ENCODE data around the gene UTRN. TPM values are rescaled to one million over a fixed set of nuclear protein-coding genes. Genes with fewer than 3 reads are reported as not detected.

UTRN gene
- total and polyA plus RNA-seq, 10 of the 15 experiments (the other 5 are each of a cell fraction or from before 2014, with no cell fraction given): 1.6 to 52.6 (median 25.5) TPM

GRCh38 chr6:144265390-144265789 lies 19.7 kb upstream of the UTRN start (continued):
- TF ChIP-seq, protein P1, sequence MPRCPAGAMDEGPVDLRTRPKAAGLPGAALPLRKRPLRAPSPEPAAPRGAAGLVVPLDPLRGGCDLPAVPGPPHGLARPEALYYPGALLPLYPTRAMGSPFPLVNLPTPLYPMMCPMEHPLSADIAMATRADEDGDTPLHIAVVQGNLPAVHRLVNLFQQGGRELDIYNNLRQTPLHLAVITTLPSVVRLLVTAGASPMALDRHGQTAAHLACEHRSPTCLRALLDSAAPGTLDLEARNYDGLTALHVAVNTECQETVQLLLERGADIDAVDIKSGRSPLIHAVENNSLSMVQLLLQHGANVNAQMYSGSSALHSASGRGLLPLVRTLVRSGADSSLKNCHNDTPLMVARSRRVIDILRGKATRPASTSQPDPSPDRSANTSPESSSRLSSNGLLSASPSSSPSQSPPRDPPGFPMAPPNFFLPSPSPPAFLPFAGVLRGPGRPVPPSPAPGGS (IDR thresholded peaks at IDR 0.05; ENCODE audit: borderline replicate concordance, insufficient read depth, low read depth, low read length, poor library complexity, severe bottlenecking): no peak
- TF ChIP-seq HDAC2 (IDR thresholded peaks at IDR 0.05) (no peak), RBBP5 (conservative IDR thresholded peaks at IDR 0.05) (no peak), BHLHE40 (IDR thresholded peaks at IDR 0.05; ENCODE audit: borderline replicate concordance in 1 of 2, low read depth in 2 of 2, low read length in 1 of 2) (peak; percentile 15 to 65; a peak in 1 of 4 replicates)

DNA sequence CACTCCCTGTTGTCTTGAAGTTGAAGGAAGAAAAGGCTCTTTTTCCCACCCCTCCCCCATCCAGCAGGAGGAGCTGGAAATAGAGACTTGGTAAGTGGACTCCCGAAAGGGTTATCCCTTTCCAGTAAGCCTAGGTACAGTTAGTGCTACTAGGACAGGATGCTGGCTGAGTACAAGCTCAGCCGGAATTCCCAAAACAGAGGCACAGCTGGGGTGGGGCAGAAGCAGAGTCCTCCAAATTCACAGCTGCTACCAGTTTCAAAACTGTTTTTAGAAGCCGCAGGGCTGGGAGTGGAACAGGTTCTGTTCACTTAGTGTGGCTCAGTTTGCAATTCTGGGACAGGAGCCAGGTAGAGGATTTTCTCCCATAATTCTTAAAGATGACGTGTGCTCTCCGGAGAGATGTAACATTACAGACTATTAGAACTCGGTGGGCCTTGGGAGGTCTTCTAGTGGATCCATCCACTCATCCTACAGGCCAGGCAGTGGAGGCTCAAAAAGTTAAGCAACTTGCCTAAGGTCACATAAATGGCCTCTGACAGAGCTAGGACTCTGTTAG lies 19.0 kb upstream of the UTRN start:
- no peak overlapping the region for H3K4me2 ChIP-seq (ENCODE audit: control insufficient read depth, insufficient read depth)
- H3K4me3 ChIP-seq: no peak overlapping the region
- ATAC-seq: no peak
- POLR2A ChIA-PET: interaction anchor here (1.3 kb wide), 1 partner anchor 49 kb away, joined by 3 read pairs; no protein-coding TSS in a partner anchor
- 80% methylated on average over 6 of the region's 6 CpGs for WGBS (ENCODE audit: insufficient coverage, insufficient replicate concordance, low lambda C conversion rate, missing lambda C conversion rate)
- in situ Hi-C loops (cut with MboI): no loop called here
- intact Hi-C loops (cut with micrococcal nuclease; ENCODE audit: unreplicated experiment): loop anchor here (10.0 kb wide), 1 partner anchor 219 kb away; no protein-coding TSS in a partner anchor
- no peaks in the 10 kb centered on the region for H3K79me2 ChIP-seq (ENCODE audit: control insufficient read depth, insufficient read depth, low read length)
- H2AFZ ChIP-seq (ENCODE audit: control insufficient read depth, low read depth, low read length): no peak overlapping the region
- H3K9me3 ChIP-seq (replicated peaks; ENCODE audit: control insufficient read depth, insufficient read depth, low read length): no peaks in the 10 kb centered on the region; the same call in 2 of the 3 replicates
- CTCF ChIA-PET: interaction anchor here (1.1 to 1.7 kb wide), 4 partner anchors 32 to 216 kb away, joined by 3 to 6 read pairs (median 4); no protein-coding TSS in a partner anchor
- no peak overlapping the region for H3K9ac ChIP-seq (ENCODE audit: control insufficient read depth, insufficient read depth, low read length)
- SMC1A ChIA-PET (ENCODE audit: uncharacterized antibody, unreplicated experiment): interaction anchor here (0.7 to 1.3 kb wide), 3 partner anchors 13 to 87 kb away, joined by 3 to 4 read pairs (median 4); no protein-coding TSS in a partner anchor
- no peak for DNase-seq (ENCODE audit: low read depth, low spot score)
- no peak for FAIRE-seq
- TF ChIP-seq SMAD1 (IDR thresholded peaks at IDR 0.05; ENCODE audit: low read depth, partially characterized antibody) (no peak), RBBP5 (conservative IDR thresholded peaks at IDR 0.05) (no peak), CREB1 (IDR thresholded peaks at IDR 0.05; ENCODE audit: low read depth) (no peak), SUPT20H (IDR thresholded peaks at IDR 0.05; ENCODE audit: borderline replicate concordance, control insufficient read depth, low read depth, low read length) (no peak), TCF12 (IDR thresholded peaks at IDR 0.05; ENCODE audit: low read depth, low read length) (no peak), NFYA (IDR thresholded peaks at IDR 0.05; ENCODE audit: borderline replicate concordance, low read depth, low read length) (no peak)
- TF ChIP-seq, protein P2, sequence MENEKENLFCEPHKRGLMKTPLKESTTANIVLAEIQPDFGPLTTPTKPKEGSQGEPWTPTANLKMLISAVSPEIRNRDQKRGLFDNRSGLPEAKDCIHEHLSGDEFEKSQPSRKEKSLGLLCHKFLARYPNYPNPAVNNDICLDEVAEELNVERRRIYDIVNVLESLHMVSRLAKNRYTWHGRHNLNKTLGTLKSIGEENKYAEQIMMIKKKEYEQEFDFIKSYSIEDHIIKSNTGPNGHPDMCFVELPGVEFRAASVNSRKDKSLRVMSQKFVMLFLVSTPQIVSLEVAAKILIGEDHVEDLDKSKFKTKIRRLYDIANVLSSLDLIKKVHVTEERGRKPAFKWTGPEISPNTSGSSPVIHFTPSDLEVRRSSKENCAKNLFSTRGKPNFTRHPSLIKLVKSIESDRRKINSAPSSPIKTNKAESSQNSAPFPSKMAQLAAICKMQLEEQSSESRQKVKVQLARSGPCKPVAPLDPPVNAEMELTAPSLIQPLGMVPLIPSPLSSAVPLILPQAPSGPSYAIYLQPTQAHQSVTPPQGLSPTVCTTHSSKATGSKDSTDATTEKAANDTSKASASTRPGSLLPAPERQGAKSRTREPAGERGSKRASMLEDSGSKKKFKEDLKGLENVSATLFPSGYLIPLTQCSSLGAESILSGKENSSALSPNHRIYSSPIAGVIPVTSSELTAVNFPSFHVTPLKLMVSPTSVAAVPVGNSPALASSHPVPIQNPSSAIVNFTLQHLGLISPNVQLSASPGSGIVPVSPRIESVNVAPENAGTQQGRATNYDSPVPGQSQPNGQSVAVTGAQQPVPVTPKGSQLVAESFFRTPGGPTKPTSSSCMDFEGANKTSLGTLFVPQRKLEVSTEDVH (IDR thresholded peaks at IDR 0.05; ENCODE audit: low read depth, partially characterized antibody): no peak
- H3K27me3 ChIP-seq (replicated peaks in 1 of 2; ENCODE audit: control insufficient read depth in 2 of 2, insufficient read depth in 2 of 2, low read length in 1 of 2): no peaks in the 10 kb centered on the region
- no peaks in the 10 kb centered on the region for H3K36me3 ChIP-seq (ENCODE audit: control insufficient read depth in 2 of 2, insufficient read depth in 2 of 2, low read length in 1 of 2)
- H3K4me1 ChIP-seq (ENCODE audit: control insufficient read depth, insufficient read depth, low read length): no peaks in the 10 kb centered on the region
- RAD21 ChIA-PET (ENCODE audit: unreplicated experiment): interaction anchor here (1.1 kb wide), 1 partner anchor 39 kb away, joined by 4 read pairs; no protein-coding TSS in a partner anchor
- H3K27ac ChIP-seq (ENCODE audit: control insufficient read depth, insufficient read depth): no peak overlapping the region
- BruUV-seq (replicated peaks): no TSS peak
- H4K20me1 ChIP-seq (ENCODE audit: control insufficient read depth, insufficient read depth): no peaks in the 10 kb centered on the region

Data from GM12878 (cell line).